H9 (cell line): ENCODE measurements around the gene LSMEM2. TPM values are rescaled to one million over a fixed set of nuclear protein-coding genes. Genes with fewer than 3 reads are reported as not detected.

Experiments used
- DNase-seq: peaks from one replicate; pipeline ENCODE4 v3.0.0-alpha.2; 2017
- H2AFZ ChIP-seq: one replicate; pipeline ENCODE4 v1.6.1; 2013; ENCODE audit warnings: mild to moderate bottlenecking, low read length, control low read depth, moderate library complexity
- H2AK5ac ChIP-seq: 2 replicates; pipeline ENCODE4 v1.6.1; 2013; ENCODE audit warnings: low read length, control low read depth, mixed read lengths; ENCODE audit not compliant: insufficient read length
- H2BK120ac ChIP-seq: one replicate; pipeline ENCODE4 v1.6.1; 2013; ENCODE audit warnings: low read depth, mild to moderate bottlenecking, low read length, control low read depth, inconsistent platforms; ENCODE audit not compliant: poor library complexity, severe bottlenecking
- H2BK12ac ChIP-seq: 2 replicates; pipeline ENCODE4 v1.6.1; 2013; ENCODE audit warnings: low read length, control low read depth, mixed read lengths, low read depth; ENCODE audit not compliant: insufficient read length
- H2BK15ac ChIP-seq: 2 replicates; pipeline ENCODE4 v1.6.1; 2013; ENCODE audit warnings: low read depth, low read length, control low read depth
- H2BK20ac ChIP-seq: one replicate; pipeline ENCODE4 v1.6.1; 2013; ENCODE audit warnings: low read depth, mild to moderate bottlenecking, low read length, control low read depth, inconsistent platforms; ENCODE audit not compliant: poor library complexity, severe bottlenecking
- H2BK5ac ChIP-seq: 2 replicates; pipeline ENCODE4 v1.6.1; 2013; ENCODE audit warnings: low read length, control low read depth, mixed read lengths; ENCODE audit not compliant: insufficient read length
- H3K14ac ChIP-seq: 2 replicates; pipeline ENCODE4 v1.6.1; 2013; ENCODE audit warnings: low read length, control low read depth; ENCODE audit not compliant: insufficient read depth
- H3K18ac ChIP-seq: 2 replicates; pipeline ENCODE4 v1.6.1; 2013; ENCODE audit warnings: low read depth, mild to moderate bottlenecking, mixed read lengths, low read length, control low read depth; ENCODE audit not compliant: insufficient read length
- H3K23ac ChIP-seq: 2 replicates; pipeline ENCODE4 v1.6.1; 2013; ENCODE audit warnings: low read length, control low read depth, mixed read lengths, low read depth; ENCODE audit not compliant: insufficient read length
- H3K23me2 ChIP-seq: 2 replicates; pipeline ENCODE4 v1.6.1; 2013; ENCODE audit warnings: low read depth, mild to moderate bottlenecking, mixed read lengths, low read length, control low read depth; ENCODE audit not compliant: insufficient read length, poor library complexity, severe bottlenecking
- H3K27ac ChIP-seq: 2 replicates; pipeline ENCODE4 v1.5.1; 2013; ENCODE audit warnings: low read length, control low read depth, mixed read lengths, low read depth; ENCODE audit not compliant: insufficient read length
- H3K27me3 ChIP-seq: 2 replicates; pipeline ENCODE4 v1.6.1; 2013; ENCODE audit warnings: low read length, control low read depth, inconsistent platforms; ENCODE audit not compliant: insufficient read depth
- H3K4ac ChIP-seq: 2 replicates; pipeline ENCODE4 v1.6.1; 2013; ENCODE audit warnings: low read depth, mild to moderate bottlenecking, control low read depth, inconsistent platforms, low read length, moderate library complexity
- H3K4me1 ChIP-seq: 2 replicates; pipeline ENCODE4 v1.6.1; 2013; ENCODE audit warnings: low read length, control low read depth, inconsistent platforms; ENCODE audit not compliant: insufficient read depth
- H3K4me2 ChIP-seq: 2 replicates; pipeline ENCODE4 v1.6.1; 2013; ENCODE audit warnings: low read length, control low read depth, mixed read lengths; ENCODE audit not compliant: insufficient read length, insufficient read depth
- H3K56ac ChIP-seq: 2 replicates; pipeline ENCODE4 v1.6.1; 2013; ENCODE audit warnings: low read depth, mild to moderate bottlenecking, mixed read lengths, low read length, control low read depth; ENCODE audit not compliant: insufficient read length
- H3K79me1 ChIP-seq: 2 replicates; pipeline ENCODE4 v1.6.1; 2013; ENCODE audit warnings: low read depth, mild to moderate bottlenecking, moderate library complexity, low read length, control low read depth, inconsistent platforms; ENCODE audit not compliant: insufficient read depth, poor library complexity, severe bottlenecking
- H3K79me2 ChIP-seq: 2 replicates; pipeline ENCODE4 v1.6.1; 2013; ENCODE audit warnings: low read length, control low read depth, inconsistent platforms; ENCODE audit not compliant: insufficient read depth
- H3K9ac ChIP-seq: 2 replicates; pipeline ENCODE4 v1.6.1; 2013; ENCODE audit warnings: low read length, control low read depth, mixed read lengths; ENCODE audit not compliant: insufficient read length; ENCODE audit errors: extremely low read depth
- H3K9me3 ChIP-seq: one replicate; pipeline ENCODE4 v1.6.1; 2013; ENCODE audit warnings: low read depth, low read length, inconsistent platforms; ENCODE audit not compliant: control insufficient read depth
- H3T11ph ChIP-seq: one replicate; pipeline ENCODE4 v1.6.1; 2013; ENCODE audit warnings: mild to moderate bottlenecking, low read length, control low read depth, inconsistent platforms
- H4K20me1 ChIP-seq: one replicate; pipeline ENCODE4 v1.6.1; 2013; ENCODE audit not compliant: control insufficient read depth, insufficient read length, insufficient read depth
- H4K5ac ChIP-seq: 2 replicates; pipeline ENCODE4 v1.6.1; 2013; ENCODE audit warnings: low read depth, mild to moderate bottlenecking, mixed read lengths, low read length, control low read depth; ENCODE audit not compliant: insufficient read length
- H4K8ac ChIP-seq: replicated peaks from 2 replicates; pipeline ENCODE4 v1.6.1; 2013; ENCODE audit warnings: low read length, control low read depth, mixed read lengths, low read depth; ENCODE audit not compliant: insufficient read length
- H4K91ac ChIP-seq: 2 replicates; pipeline ENCODE4 v1.6.1; 2013; ENCODE audit warnings: low read depth, mild to moderate bottlenecking, moderate library complexity, mixed read lengths, low read length, control low read depth; ENCODE audit not compliant: insufficient read length
- H3K27ac Mint-ChIP-seq, 3 experiments: 2 replicates in 2 of 3; 3 replicates in 1 of 3; pipeline ENCODE4 v1.8.0; 2020 to 2021; ENCODE audit warnings: mixed read lengths in 3 of 3, mild to moderate bottlenecking in 1 of 3, moderate library complexity in 1 of 3
- H3K27me3 Mint-ChIP-seq: 2 replicates; pipeline ENCODE4 v1.8.0; 2021; ENCODE audit warnings: low read depth, mild to moderate bottlenecking, moderate library complexity, mixed read lengths
- H3K36me3 Mint-ChIP-seq, 3 experiments: 2 replicates in 2 of 3; 3 replicates in 1 of 3; pipeline ENCODE4 v1.8.0; 2020 to 2021; ENCODE audit warnings: low read depth in 3 of 3, mixed read lengths in 3 of 3; ENCODE audit not compliant: insufficient read depth in 1 of 3
- H3K4me1 Mint-ChIP-seq, 2 experiments: 2 replicates each; pipeline ENCODE4 v1.8.0; 2020; ENCODE audit warnings: mixed read lengths in 2 of 2
- H3K4me3 Mint-ChIP-seq, 2 experiments: 2 replicates in 1 of 2; 3 replicates in 1 of 2; pipeline ENCODE4 v1.8.0; 2020 to 2021; ENCODE audit warnings: mild to moderate bottlenecking in 2 of 2, mixed read lengths in 2 of 2, moderate library complexity in 1 of 2
- H3K9me3 Mint-ChIP-seq, 2 experiments: 2 replicates in 1 of 2; 3 replicates in 1 of 2; pipeline ENCODE4 v1.8.0; 2020; ENCODE audit warnings: mild to moderate bottlenecking in 2 of 2, mixed read lengths in 2 of 2, moderate library complexity in 1 of 2
- CTCF ChIP-seq: fragments of 200-600 bp; sonication (generic); conservative IDR thresholded peaks from 3 replicates; pipeline ENCODE4 v1.8.0; 2021; ENCODE audit warnings: antibody characterized with exemption, mild to moderate bottlenecking
- WGBS: extraction: QIAGEN DNeasy Blood & Tissue Kit; methylation state at CpG from one replicate; pipeline ENCODE4 v1.1.7; 2013; ENCODE audit warnings: missing lambda C conversion rate, low lambda C conversion rate, mixed read lengths; ENCODE audit not compliant: insufficient read length; ENCODE audit errors: extremely low coverage; 5-methylcytosine and 5-hydroxymethylcytosine counted together
- total RNA-seq: library from RNA; stranded (reverse); gene quantifications from 2 replicates; pipeline ENCODE4 v1.2.1, GENCODE V29; 2021

LSMEM2 gene
- total RNA-seq, 1 experiment from 2014 or later: 0.50 TPM

GRCh38 chr3:50245831-50246516 is 32.9 kb upstream of the LSMEM2 start:
- DNase-seq: peak; percentile 98
- H2AK5ac ChIP-seq: no peak overlapping the region
- peaks cover 26% of the 10 kb centered on the region; the same call in 1 of the 2 replicates for H3K79me2 ChIP-seq
- no CpG with 5 or more reads among the region's 25 CpGs for WGBS
- no peak overlapping the region for H3K27ac ChIP-seq
- H3K4me3 Mint-ChIP-seq: peak overlapping the region in 1 of 2 experiments; percentile 56; a peak in 1 of 5 replicates
- peaks cover 3% of the 10 kb centered on the region for H4K20me1 ChIP-seq
- peaks cover 3% of the 10 kb centered on the region for H3K23me2 ChIP-seq
- H2BK120ac ChIP-seq: no peak overlapping the region
- no peak overlapping the region for H4K5ac ChIP-seq
- H3K14ac ChIP-seq: peak overlapping the region; percentile 75
- H3K9me3 Mint-ChIP-seq: no peaks in the 10 kb centered on the region
- peak; percentile 99 for TF ChIP-seq CTCF
- no peak overlapping the region for H3K56ac ChIP-seq
- H2BK20ac ChIP-seq: no peak overlapping the region
- H3K9me3 ChIP-seq: no peaks in the 10 kb centered on the region
- H3K4ac ChIP-seq: no peak overlapping the region
- peak overlapping the region; percentile 9 for H3K4me2 ChIP-seq
- H4K91ac ChIP-seq: no peak overlapping the region
- H3K23ac ChIP-seq: no peak overlapping the region
- no peak overlapping the region for H2BK12ac ChIP-seq
- H2BK5ac ChIP-seq: no peak overlapping the region
- H3K27me3 ChIP-seq: no peaks in the 10 kb centered on the region
- H3K27ac Mint-ChIP-seq: peak overlapping the region; percentile 94; a peak in 6 of 7 replicates
- no peaks in the 10 kb centered on the region for H3K27me3 Mint-ChIP-seq
- H3K4me1 ChIP-seq: peaks cover 9% of the 10 kb centered on the region; the same call in 1 of the 2 replicates
- no peak overlapping the region for H2BK15ac ChIP-seq
- H3K9ac ChIP-seq: no peak overlapping the region
- H3K79me1 ChIP-seq: peaks cover 14% of the 10 kb centered on the region
- H4K8ac ChIP-seq: no peak overlapping the region
- H3K36me3 Mint-ChIP-seq: peaks cover 6 to 29% (median 24%) of the 10 kb centered on the region in 3 experiments
- H3T11ph ChIP-seq: no peak overlapping the region
- H3K18ac ChIP-seq: peak overlapping the region; percentile 64
- no peak overlapping the region for H2AFZ ChIP-seq
- H3K4me1 Mint-ChIP-seq: peaks cover 57 to 65% of the 10 kb centered on the region in 2 experiments
